ENCODE measurements around the gene FAM219A. TPM values are rescaled to one million over a fixed set of nuclear protein-coding genes. Genes with fewer than 3 reads are reported as not detected.
"Not testable (repeated sequence)": the region's sequence is repeated elsewhere in the genome, so short reads cannot be mapped to it uniquely, and the experiment has no call there.

Gene FAM219A
- total RNA-seq, 2 experiments from 2014 or later: 11.7 to 13.4 TPM

DNA sequence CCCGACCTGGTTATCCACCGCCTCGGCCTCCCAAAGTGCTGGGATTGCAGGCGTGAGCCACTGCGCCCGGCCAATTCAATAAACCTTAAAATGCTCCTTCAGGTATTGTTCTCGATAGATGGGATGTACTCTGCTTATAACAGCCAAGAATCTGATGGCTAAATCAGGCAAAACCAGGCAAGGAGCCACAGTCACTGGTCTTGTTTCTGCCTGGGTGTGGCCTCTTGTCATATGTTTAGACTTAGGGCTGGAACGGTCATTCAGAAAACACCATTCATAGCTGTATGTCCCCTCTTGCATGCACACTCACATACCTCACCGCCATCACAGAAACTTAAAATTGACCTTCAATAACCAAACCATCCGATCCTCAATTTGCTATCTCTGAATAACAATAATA lies 7.7 kb downstream of the FAM219A start:
- H3K4me1 Mint-ChIP-seq: peaks cover 23% of the 10 kb centered on the region
- DNase-seq (no peak), ATAC-seq (ENCODE audit: low read depth) (no peak)
- no peak overlapping the region for H3K27ac Mint-ChIP-seq
- peaks cover 4% of the 10 kb centered on the region for H3K36me3 Mint-ChIP-seq
- H3K4me3 Mint-ChIP-seq: no peak overlapping the region
- H3K9me3 Mint-ChIP-seq: no peaks in the 10 kb centered on the region
- H3K27me3 Mint-ChIP-seq: no peaks in the 10 kb centered on the region
- POLR2A ChIA-PET: no interaction called here

DNA sequence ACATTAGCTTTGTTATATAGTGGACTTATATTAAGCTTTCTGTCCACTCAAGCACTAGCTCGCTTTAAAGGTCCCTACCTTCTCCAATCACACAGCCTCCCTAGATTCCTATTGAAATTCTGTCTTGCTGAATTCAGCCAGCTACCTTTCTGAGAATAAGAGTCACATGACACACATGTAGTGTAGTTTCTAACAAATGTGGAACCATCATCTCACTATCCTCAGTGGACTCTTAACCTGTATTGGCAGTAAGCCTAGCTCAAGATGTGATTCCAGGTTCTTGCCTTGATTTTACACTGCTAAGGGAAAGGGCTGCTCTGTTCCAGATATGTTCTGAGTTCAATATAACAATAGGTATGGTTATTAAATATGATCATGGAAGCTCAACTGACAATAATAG lies 11.4 kb downstream of the FAM219A start:
- POLR2A ChIA-PET: no interaction called here
- Mint-ChIP-seq H3K27ac (no peak overlapping the region), H3K27me3 (no peaks in the 10 kb centered on the region), H3K4me1 (peaks cover 12% of the 10 kb centered on the region), H3K9me3 (no peaks in the 10 kb centered on the region), H3K36me3 (no peaks in the 10 kb centered on the region), H3K4me3 (no peak overlapping the region)
- DNase-seq (no peak), ATAC-seq (ENCODE audit: low read depth) (no peak)

DNA sequence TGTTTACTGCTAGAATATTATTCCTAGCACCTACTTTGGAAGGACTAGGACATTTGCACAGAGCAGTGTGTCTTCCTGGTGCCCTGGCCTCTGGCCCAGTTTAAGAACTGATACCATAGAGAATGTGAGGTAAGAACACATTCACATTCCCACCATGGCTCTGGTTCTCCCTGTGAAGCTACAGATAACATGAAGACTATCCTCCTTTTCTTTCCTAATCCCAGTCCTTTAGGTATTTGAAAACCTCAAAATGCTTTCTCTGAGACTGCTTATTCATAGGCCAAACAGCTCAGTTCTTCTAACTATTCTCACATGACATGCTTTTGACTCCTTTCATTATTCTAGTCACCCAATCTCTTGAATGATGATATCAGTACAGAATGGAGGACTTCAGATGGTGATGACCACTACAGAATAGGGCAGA lies 11.9 kb downstream of the FAM219A start:
- no peak overlapping the region for H3K4me3 Mint-ChIP-seq
- DNase-seq (no peak), ATAC-seq (ENCODE audit: low read depth) (no peak)
- POLR2A ChIA-PET: no interaction called here
- H3K36me3 Mint-ChIP-seq: no peaks in the 10 kb centered on the region
- H3K27me3 Mint-ChIP-seq: no peaks in the 10 kb centered on the region
- H3K4me1 Mint-ChIP-seq: peaks cover 7% of the 10 kb centered on the region
- H3K27ac Mint-ChIP-seq: no peak overlapping the region
- no peaks in the 10 kb centered on the region for H3K9me3 Mint-ChIP-seq

DNA sequence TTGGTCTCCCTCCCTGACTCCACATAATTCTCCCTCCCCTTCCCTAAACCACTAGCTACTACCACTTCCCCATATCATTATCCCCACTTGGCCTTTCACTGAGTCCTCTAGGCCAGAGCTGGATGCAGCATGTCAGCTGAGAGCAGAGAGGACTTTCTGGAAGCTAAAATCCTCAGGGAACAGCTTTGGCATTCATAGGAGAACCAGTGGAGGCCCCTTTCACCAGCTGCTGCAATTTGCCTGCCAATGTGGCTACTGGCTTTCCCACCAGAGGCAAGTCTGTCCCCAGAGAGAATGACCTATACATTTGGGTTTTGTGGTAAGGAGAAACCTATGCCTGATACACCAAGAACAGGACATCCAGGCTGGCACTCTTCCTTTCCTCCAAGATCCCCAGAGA lies 14.4 kb downstream of the FAM219A start:
- no peak for ATAC-seq (ENCODE audit: low read depth)
- H3K36me3 Mint-ChIP-seq: no peaks in the 10 kb centered on the region
- POLR2A ChIA-PET: interaction anchor here (0.9 kb wide), 1 partner anchor 176 kb away, joined by 3 read pairs; no protein-coding TSS in a partner anchor
- H3K27me3 Mint-ChIP-seq: no peaks in the 10 kb centered on the region
- no peak for DNase-seq
- no peak overlapping the region for H3K27ac Mint-ChIP-seq
- H3K9me3 Mint-ChIP-seq: no peaks in the 10 kb centered on the region
- H3K4me3 Mint-ChIP-seq: no peak overlapping the region
- H3K4me1 Mint-ChIP-seq: peaks cover 10% of the 10 kb centered on the region

DNA sequence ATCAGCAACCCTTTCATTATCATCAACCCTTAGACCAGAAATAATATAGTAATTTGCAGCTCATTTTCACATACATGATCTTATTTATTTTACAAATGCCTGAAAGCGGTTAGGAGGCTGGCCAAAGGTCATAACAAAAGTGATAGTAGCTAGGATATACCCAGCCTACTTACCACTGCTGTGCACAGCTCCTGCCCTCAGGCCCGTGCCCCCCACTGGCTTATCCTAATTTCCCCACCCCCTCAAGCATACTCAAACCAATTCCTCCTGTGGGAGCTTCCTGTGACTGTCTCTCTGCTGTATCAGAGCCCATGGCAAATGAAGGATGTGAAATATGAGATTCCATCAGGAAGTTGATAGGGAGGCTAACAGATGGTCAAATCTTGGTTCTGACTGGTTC lies 14.8 kb downstream of the FAM219A start:
- POLR2A ChIA-PET: interaction anchor here (0.9 kb wide), 1 partner anchor 176 kb away, joined by 3 read pairs; no protein-coding TSS in a partner anchor
- Mint-ChIP-seq H3K4me3 (no peak overlapping the region), H3K4me1 (peaks cover 10% of the 10 kb centered on the region), H3K27me3 (no peaks in the 10 kb centered on the region), H3K9me3 (no peaks in the 10 kb centered on the region), H3K36me3 (no peaks in the 10 kb centered on the region), H3K27ac (no peak overlapping the region)
- DNase-seq (no peak), ATAC-seq (ENCODE audit: low read depth) (no peak)

DNA sequence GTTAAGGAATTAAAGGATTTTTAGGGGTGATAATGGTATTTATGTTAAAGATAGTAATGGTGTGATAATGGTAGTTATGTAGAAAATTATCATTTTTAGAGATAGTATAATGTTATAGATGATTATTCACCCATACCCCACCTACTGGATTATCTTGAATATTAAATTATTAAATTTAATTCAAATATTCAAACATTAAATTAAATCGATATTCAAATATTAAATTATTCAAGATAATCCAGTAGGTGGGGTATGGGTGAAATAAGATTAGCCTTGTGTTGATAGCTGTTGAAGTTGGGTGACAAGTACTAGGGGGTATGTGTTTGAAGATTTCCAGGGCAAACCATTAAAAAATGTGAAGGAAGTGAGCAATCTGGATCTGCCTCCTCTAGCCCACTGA lies 15.6 kb downstream of the FAM219A start:
- Mint-ChIP-seq H3K4me3 (no peak overlapping the region), H3K9me3 (no peaks in the 10 kb centered on the region), H3K4me1 (peaks cover 10% of the 10 kb centered on the region), H3K36me3 (no peaks in the 10 kb centered on the region), H3K27ac (no peak overlapping the region), H3K27me3 (no peaks in the 10 kb centered on the region)
- ATAC-seq (ENCODE audit: low read depth) (no peak), DNase-seq (no peak)
- POLR2A ChIA-PET: no interaction called here

DNA sequence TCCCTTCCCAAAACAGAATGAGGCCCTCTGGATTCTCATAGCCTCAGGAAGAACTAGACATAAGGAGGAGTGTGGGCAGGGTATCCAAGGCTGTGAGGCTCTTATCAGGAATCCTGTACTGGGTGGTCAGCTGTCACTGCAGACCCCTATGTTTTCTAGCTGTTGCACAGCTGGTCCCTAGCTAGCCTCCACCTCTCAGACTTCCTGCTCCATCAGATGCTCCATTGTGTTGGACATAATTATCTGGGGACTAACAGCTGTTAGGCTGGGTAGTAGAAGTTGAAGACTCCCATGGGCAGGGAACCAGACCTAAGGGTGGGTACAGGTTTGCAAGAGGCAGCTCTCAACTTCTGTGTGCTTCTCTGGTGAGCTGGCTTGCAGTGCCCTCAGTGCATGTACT lies 18.4 kb downstream of the FAM219A start:
- no peak for ATAC-seq (ENCODE audit: low read depth)
- no peak overlapping the region for H3K27ac Mint-ChIP-seq
- POLR2A ChIA-PET: no interaction called here
- no peak for DNase-seq
- no peaks in the 10 kb centered on the region for H3K27me3 Mint-ChIP-seq
- no peaks in the 10 kb centered on the region for H3K9me3 Mint-ChIP-seq
- H3K4me3 Mint-ChIP-seq: no peak overlapping the region
- H3K4me1 Mint-ChIP-seq: peaks cover 10% of the 10 kb centered on the region
- H3K36me3 Mint-ChIP-seq: no peaks in the 10 kb centered on the region

DNA sequence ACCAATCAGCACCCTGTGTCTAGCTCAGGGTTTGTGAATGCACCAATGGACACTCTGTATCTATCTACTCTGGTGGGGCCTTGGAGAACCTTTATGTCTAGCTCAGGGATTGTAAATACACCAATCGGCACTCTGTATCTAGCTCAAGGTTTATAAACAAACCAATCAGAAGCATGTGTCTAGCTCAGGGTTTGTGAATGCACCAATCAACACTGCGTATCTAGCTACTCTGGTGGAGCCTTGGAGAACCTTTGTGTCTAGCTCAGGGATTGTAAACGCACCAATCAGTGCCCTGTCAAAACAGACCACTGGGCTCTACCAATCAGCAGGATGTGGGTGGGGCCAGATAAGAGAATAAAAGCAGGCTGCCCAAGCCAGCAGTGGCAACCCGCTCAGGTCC lies 19.9 kb downstream of the FAM219A start:
- H3K27ac Mint-ChIP-seq; H3K4me1 Mint-ChIP-seq; ATAC-seq (ENCODE audit: low read depth); H3K4me3 Mint-ChIP-seq; H3K36me3 Mint-ChIP-seq; H3K27me3 Mint-ChIP-seq; DNase-seq; POLR2A ChIA-PET; H3K9me3 Mint-ChIP-seq: not testable (repeated sequence)

DNA sequence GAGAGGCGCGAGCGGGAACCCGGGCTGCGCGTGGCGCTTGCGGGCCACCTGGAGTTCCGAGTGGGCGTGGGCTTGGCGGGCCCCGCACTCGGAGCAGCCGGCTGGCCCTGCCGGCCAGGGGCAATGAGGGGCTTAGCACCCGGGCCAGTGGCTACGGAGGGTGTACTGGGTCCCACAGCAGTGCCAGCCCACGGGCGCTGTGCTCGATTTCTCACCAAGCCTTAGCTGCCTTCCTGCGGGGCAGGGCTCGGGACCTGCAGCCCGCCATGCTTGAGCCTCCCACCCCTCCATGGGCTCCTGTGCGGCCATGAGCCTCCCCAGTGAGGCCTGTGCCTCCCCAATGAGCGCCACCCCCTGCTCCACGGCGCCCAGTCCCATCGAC lies 20.5 kb downstream of the FAM219A start:
- H3K27ac Mint-ChIP-seq; H3K36me3 Mint-ChIP-seq; ATAC-seq (ENCODE audit: low read depth); H3K27me3 Mint-ChIP-seq; H3K4me3 Mint-ChIP-seq; H3K9me3 Mint-ChIP-seq; POLR2A ChIA-PET; H3K4me1 Mint-ChIP-seq; DNase-seq: not testable (repeated sequence)

DNA sequence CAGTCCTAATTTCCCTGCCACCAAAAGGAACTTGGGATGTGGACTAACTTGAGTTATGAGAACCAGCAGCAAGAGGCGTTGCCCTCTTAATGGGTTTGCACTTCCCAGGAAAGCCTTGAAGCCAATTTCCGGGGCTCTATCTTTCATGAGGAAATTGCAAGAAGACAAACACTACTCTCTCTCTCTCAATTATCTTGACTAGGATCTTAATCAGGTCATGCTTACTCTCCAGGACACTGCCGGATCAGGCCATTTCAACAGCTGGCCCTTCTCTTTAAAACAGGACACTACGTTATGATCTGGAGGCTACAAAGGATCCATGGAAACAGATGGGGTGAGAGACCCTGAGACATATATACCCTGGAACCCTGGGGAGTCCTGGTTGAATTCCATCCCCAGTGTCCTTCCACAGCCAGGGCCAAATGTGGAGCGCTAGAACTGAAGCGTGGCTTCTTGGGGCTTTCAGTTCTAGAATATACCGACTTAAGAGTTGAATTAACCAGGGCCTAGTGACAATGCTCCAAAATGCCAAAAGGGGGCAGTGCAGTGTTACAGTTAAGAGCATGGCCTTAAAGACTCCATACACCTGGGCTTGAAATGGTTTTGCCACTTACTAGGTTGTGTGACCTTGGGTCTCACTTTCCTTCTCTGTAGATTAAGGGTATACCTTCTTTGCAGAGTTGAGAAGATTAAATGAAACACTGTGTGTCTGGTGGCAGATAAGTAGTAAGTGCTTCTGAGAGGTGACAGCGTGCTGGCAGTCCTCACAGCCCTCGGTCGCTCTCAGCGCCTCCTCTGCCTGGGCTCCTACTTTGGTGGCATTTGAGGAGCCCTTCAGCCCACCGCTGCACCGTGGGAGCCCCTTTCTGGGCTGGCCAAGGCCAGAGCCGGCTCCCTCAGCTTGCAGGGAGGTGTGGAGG lies 21.1 kb downstream of the FAM219A start:
- Mint-ChIP-seq H3K9me3 (no peaks in the 10 kb centered on the region), H3K27me3 (no peaks in the 10 kb centered on the region), H3K4me1 (peaks cover 10% of the 10 kb centered on the region), H3K36me3 (no peaks in the 10 kb centered on the region), H3K27ac (no peak overlapping the region), H3K4me3 (no peak overlapping the region)
- ATAC-seq (ENCODE audit: low read depth) (peak; percentile 84), DNase-seq (no peak)
- POLR2A ChIA-PET: no interaction called here

DNA sequence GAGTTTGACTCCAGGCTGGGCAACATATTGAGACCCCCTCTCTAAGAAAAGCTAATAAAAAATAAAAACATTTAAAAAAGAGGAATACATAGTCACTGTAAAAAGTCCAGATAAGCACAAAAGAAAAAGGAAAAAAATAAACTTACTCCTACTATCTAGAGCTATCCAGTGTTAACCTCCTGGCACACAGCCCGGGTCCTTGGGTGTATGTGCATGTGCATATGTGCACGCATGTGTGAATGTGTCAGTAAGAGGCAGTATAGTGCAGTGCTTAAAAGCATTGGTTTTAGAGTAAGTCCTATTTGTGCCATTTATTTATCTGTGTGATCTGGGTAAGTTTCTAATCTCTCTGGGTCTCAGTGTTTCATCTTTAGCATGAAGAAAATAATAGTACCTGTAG lies 26.7 kb downstream of the FAM219A start:
- H3K4me3 Mint-ChIP-seq: no peak overlapping the region
- H3K36me3 Mint-ChIP-seq: no peaks in the 10 kb centered on the region
- DNase-seq (no peak), ATAC-seq (ENCODE audit: low read depth) (no peak)
- no peaks in the 10 kb centered on the region for H3K27me3 Mint-ChIP-seq
- H3K9me3 Mint-ChIP-seq: no peaks in the 10 kb centered on the region
- no peaks in the 10 kb centered on the region for H3K4me1 Mint-ChIP-seq
- no peak overlapping the region for H3K27ac Mint-ChIP-seq
- POLR2A ChIA-PET: no interaction called here

DNA sequence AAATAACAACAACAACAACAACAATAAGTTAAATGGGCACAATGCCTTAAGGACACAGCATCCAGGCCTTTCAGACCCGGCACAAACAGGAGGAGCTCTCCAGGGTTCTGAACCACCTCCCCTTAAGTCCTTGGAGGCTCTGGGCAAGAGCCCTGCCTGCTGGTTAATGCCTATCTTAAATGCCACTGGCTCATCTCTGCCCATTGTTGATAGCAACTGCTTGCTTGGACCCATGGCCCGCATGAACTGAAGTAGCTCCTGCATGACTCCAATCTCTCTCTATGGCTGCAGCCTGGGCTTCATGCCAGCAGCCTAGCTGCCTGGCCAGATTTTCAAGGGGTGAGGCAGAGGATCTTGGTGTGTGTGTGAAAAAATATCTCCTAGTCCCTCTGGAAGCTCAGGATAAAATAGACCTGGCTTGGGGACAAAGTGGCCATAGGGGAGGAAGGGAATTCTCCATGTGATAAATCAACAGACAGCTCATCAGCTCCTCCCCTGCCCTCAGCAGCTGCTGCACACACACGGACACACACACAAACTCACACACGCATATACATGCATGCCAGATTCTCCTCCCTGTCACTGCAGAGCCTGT lies 27.4 kb downstream of the FAM219A start:
- ATAC-seq (ENCODE audit: low read depth) (no peak), DNase-seq (peak; percentile 32)
- Mint-ChIP-seq H3K9me3 (no peaks in the 10 kb centered on the region), H3K27ac (no peak overlapping the region), H3K27me3 (no peaks in the 10 kb centered on the region), H3K4me3 (no peak overlapping the region), H3K4me1 (no peaks in the 10 kb centered on the region), H3K36me3 (no peaks in the 10 kb centered on the region)
- POLR2A ChIA-PET: no interaction called here

DNA sequence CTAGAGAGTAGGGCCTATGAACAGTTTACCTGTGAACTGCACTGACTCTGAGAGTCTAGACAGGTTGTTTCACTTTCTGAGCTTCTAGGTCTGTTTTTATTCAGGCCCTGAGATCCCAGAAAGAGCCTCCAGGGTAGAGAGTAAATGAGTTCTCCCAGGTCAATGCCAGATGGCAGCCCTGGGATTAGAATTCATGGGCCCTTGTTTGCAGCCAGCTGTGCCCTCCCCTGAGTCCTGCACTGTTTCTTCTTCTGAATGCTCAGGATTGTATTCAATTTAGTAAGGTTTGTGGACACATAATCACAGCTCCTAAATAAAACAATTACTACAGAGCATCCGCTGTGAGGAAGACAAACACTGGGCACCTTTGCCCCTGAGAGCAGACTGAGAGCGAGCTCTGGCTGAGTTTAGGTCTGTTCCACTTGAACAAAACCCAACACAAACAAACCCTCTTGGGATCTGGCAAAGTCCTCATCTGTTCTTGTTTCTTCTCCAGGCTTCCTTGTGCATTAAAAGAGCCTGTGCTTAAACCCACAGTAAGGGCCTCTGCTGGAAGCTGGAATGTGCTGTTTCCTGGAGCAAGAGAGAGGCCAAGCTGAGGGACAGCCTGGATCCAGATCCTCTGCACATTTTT lies 29.9 kb downstream of the FAM219A start:
- no peaks in the 10 kb centered on the region for H3K36me3 Mint-ChIP-seq
- H3K4me1 Mint-ChIP-seq: no peaks in the 10 kb centered on the region
- POLR2A ChIA-PET: no interaction called here
- ATAC-seq (ENCODE audit: low read depth) (no peak), DNase-seq (no peak)
- H3K27me3 Mint-ChIP-seq: no peaks in the 10 kb centered on the region
- H3K4me3 Mint-ChIP-seq: no peak overlapping the region
- H3K27ac Mint-ChIP-seq: no peak overlapping the region
- H3K9me3 Mint-ChIP-seq: no peaks in the 10 kb centered on the region

All from activated naive CD8-positive, alpha-beta T cell treated with anti-CD3 and anti-CD28 coated beads, Interleukin-2, amount 10 ng/mL, durations not matched to agents 7 days and 5 days (primary cell).